ENCODE data around the gene SMPD3. TPM values are rescaled to one million over a fixed set of nuclear protein-coding genes. Genes with fewer than 3 reads are reported as not detected.

SMPD3 gene
- total RNA-seq: not detected in 2 replicates

DNA sequence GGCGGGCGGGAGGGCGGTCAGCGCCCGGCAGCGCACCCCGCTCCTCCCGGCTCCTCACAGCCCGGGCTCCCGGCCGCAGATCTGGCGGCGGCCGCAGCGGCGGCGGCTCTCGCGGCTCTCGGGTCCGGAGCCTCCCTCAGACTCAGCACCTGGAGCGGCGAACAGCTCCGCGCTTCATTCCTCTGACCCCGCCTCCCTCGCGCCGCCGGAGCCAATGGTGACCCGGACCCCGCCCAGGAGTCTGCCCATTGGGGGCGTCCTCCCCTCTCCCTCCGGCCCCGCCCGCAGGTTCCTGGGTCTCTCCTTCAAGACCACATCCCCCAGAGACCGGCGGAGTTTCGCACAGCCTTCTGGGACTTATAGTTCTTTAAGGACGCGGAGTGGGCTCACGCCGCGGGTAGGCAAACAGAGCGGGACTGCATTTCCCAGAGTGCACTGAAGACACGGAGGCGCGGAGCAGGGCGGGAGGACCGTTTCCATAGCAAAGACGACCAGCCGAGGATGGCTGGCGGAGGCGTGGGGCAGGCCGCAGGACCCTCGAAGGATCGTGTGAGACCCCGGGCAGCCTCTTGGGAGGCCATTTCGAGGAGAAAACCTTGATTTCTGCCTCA, at the start of gene SMPD3:
TSS of gene SMPD3 (minus strand) at position 149 of the 611 bp plus-strand sequence. CDS start 76,327 bp downstream, outside the sequence.

DNA sequence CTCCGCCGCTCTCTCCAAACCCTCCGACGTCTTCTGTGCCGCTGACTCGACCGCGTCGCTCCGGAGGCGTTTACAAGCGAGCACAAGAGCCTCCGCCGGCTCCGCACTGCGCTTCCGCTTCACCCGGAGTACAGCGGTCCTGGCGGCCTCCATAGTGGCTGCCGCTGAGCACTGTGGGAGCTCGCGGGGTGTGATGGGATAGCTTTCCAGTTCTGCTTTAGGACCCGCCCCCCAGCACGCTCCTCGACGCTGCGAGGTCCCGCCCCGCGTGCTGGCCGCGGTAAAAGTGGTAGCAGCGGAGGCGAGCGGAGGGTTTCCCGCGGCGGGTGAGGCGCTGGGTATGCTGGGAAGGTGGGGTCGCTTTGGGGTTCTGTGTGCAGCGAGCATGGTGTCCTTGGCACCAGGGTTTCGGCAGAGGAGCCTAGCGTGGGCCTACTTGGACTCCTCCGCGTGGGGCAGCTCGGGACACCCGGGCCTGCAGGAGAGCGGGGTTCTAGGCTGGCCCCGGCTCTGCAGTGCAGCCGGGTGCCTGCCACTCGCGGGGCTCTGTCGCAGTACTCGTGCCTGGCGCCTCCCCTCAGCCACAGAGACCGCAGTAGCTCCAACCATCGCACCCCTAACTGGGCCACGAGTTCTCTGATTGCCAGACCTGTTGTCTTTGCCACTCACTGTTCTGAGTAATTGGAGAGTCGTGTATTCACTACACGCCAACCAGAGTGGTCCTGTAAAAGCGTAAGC, 137.4 kb downstream of the SMPD3 start, which contains the start of the genes PRMT7 and SLC7A6OS:
TSS of gene PRMT7 (plus strand) at position 246 of the 738 bp plus-strand sequence. CDS start 4,961 bp downstream, outside the sequence.
TSS of gene SLC7A6OS (minus strand) at position 173 of the 738 bp plus-strand sequence. CDS start at position 153, 20 bp downstream.

Small RNA genes within 50 kb of the gene (small RNA-seq; reads per million reads assigned to genes)
- gene RF00019 (not detected), gene RNU4-30P (0.77 reads per million, percentile 8 among the genes with 10 or more reads in this experiment)

Other genes with a start within 250 kb of the SMPD3 start
- 0.36 and 0.53 TPM in 2 replicates for gene ESRP2, start 212.4 kb downstream of the SMPD3 start, total RNA-seq
- 14.5 and 19.7 TPM in 2 replicates for gene PLA2G15, start 203.1 kb downstream of the SMPD3 start, total RNA-seq
- gene SLC7A6, start 184.0 kb downstream of the SMPD3 start, total RNA-seq: 40.8 and 43.4 TPM in 2 replicates
- gene SLC7A6OS, start 137.6 kb downstream of the SMPD3 start, total RNA-seq: 15.7 and 16.9 TPM in 2 replicates
- gene PRMT7, start 137.5 kb downstream of the SMPD3 start, total RNA-seq: 37.4 and 42.7 TPM in 2 replicates
- 21.9 and 32.2 TPM in 2 replicates for gene ZFP90, start 90.8 kb upstream of the SMPD3 start, total RNA-seq
- gene CDH3, start 196.8 kb upstream of the SMPD3 start, total RNA-seq: not detected in 2 replicates